HG02852 (cell line): ENCODE data around the gene LY6G6C.

Source experiments
- ATAC-seq: cut with Tn5 transposase; IDR thresholded peaks from one replicate; pipeline ENCODE4 v1.9.1; 2021; ENCODE audit warnings: mild to moderate bottlenecking, moderate library complexity; ENCODE audit not compliant: unreplicated experiment

Gene LY6G6C

DNA sequence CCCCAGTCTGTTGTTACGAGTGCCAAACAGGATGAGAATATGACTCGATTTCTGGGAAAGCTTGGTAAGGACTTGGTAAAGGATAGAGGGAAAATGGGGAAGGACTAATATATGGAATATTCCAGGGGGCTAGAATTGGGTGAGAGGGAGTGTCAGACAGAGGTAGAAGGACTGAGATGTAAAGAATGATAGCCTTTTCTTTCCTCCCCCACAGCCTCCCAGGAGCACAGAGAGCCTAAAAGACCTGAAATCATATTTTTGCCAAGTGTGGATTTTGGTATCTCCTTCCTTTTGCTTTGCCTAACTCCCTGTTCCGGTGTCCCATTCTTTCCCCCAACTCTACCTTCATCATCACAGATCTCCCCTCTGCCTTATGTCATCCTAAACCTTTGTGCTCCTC, 21.3 kb upstream of the LY6G6C start:
- ATAC-seq, result no peak

DNA sequence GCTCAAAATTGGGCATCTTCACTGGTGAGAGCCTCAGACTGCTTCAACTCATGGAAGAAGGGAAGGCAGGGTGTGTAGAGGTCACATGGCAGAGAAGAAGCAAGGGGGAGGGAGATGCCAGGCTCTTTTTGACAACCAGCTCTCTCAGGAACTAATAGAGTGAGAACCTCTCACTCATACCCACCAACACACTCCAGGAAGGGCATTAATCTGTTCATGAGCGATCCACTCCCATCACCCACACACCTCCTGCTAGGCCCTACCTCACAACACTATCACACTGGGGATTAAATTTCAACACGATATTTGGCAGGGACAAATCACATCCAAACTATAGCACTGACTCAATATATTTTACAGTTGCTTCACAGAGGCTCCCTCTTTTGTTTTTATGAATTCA, 20.3 kb upstream of the LY6G6C start:
- ATAC-seq, result no peak

DNA sequence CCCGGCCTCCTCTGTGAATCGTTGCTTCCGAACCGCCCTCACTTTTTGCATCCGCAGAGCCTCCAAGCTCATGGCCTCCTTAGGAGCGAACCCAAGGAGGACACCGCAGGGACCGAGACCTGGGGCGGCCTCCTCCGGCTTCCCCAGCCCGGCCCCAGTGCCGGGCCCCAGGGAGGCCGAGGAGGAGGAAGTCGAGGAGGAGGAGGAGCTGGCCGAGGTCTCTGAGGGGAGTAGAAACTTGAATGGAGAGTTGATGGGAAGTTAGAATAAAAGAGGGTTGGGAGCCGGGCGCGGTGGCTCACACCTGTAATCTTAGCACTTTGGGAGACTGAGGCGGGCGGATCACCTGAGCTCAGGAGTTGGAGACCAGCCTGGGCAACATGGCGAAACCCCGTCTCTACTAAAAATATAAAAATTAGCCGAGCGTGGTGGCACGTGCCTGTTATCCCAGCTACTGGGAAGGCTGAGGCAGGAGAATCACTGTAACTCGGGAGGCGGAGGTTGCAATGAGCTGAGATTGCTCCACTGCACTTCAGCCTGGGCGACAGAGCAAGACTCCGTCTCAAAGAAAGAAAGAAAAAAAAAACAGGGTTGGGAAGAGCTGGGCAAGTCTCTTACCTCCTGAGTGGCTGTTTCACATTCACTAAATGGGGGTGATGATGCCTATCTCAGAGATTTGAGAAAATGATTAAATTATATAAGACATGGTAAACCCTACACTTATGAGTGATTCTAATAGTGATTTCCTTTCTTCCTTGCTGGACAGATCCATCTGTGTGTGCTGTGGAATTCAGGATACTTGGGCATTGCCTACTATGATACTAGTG, 19.1 kb upstream of the LY6G6C start:
- peak; percentile 1 for ATAC-seq

GRCh38 chr6:31739639-31740396, 18.3 kb upstream of the LY6G6C start, which contains the start of gene MSH5:
MSH5 (plus strand) TSS chr6:31740005; CDS start chr6:31740467, 462 bp downstream.
- ATAC-seq, result peak; percentile 72

- ATAC-seq, result no peak
These were observed 16.7 kb upstream of the LY6G6C start for GRCh38 chr6:31737991-31738979.

- no peak for ATAC-seq
These were observed 15.9 kb upstream of the LY6G6C start for GRCh38 chr6:31737315-31737990.

DNA sequence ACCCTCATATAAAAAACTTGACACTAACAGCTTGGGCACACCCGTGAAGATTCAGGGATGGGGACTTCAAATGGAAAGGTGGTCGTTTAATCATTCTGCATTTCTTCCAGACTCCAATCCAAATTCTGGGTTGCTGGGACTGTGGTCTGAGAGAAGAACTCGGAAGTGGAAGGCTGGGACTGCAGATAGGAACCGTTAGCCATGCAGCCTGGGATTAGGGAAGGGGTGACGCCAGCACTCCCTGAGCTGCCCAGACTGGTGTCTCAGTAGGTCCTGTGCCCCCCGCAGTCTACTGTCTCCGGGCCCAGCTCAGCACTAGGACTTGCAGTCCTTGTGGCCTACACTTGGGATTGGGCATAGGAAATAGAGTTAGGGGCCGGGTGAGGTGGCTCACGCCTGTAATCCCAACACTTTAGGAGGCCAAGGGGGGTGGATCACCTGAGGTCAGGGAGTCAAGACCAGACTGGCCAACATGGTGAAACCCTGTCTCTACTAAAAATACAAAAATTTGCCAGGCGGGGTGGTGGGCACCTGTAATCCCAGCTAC, 15.3 kb upstream of the LY6G6C start:
- no peak for ATAC-seq

- ATAC-seq, result no peak
These were observed 14.6 kb upstream of the LY6G6C start, which contains the start of gene CLIC1 for GRCh38 chr6:31736021-31736767. CLIC1 (minus strand) TSS chr6:31736530; CDS start chr6:31736300, 230 bp downstream.

DNA sequence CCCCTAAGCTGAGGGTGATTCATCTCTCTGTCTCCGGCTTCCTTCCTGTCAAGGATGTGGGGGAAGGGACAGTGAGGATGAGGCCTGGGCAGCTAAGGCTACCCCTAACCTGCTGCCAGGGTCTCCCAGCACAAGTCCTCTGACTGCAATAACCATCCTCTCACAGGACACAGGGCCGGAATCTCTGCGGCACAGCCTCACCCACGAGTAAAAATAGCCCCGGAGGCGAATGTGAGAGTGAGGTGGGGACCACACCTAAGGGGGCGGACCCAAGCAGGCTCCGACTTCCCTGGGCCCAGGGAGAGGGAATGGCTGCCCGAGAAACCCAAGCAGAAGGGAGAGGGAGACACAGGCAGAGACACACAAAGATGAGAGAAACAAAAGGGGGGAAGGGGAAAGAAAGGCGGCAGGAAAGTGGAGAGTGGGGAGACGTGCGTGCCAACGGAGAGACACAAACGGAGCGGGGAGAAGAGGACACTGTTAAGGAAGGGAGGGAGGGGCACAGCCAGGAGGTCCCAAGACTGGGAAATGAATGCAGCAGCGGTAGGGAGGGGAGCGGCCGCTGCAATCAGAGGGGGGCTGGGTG, 13.4 kb upstream of the LY6G6C start:
- no peak for ATAC-seq

- no peak for ATAC-seq
These were observed 12.8 kb upstream of the LY6G6C start for GRCh38 chr6:31734247-31734820.

DNA sequence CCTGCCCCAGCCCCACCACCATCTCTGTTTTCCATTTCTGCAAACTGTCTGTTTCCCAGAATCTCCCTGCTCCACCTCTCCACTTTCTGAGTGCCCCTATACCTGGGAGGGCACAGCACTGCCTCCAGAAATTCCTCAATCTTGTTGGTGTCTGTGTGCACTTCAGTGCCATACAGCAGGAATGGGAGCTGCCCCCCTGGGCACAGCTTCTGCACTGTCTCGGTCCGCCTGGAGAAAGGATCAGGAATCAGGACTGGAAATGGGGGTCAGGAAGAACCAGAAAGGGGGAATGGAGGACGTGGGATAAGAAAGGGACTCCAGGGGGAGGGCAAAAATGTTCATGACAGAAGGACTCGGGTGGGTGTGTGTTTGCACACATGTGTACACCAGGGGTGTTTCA, 12.2 kb upstream of the LY6G6C start:
- ATAC-seq, result no peak

DNA sequence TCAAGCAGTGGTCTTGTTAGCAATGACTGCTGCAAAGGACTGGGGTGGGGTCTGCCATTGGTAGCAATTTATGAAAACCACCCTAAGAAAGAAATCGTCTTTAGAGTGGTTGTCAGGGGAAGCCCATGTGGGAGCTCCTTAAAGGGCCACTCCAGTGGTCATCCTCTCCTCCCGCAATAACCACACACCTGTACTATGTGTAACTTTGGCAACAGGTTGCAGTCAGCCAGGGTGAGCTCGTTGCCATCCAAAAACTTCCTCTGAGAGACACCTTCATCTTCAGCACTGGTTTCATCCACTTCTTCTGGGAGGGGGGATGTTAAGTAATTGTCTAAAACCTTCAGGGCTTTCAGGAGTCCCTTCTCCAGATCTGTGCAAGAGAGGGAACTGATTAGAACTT, 10.5 kb upstream of the LY6G6C start:
- ATAC-seq, result no peak

DNA sequence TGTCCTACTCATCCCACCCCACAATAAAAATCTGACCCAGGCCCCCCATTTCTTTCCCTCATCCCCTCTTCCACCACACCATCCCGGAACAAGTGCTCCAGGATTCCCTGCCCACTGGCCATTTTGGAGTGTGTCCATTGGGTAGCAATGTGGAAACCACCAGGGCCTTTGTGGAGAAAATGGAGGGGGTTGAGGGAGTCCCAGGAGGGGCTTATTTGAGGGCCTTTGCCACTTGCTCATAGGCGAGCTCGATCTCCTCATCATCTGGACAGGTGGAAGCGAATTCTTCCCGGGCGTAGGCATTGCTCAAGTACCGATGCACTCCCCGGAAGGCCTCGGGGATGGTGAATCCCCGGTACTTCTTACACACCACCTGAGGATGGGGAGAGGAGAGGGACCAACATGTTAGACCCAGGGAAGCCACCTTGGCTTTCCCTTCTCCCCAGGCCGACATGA, 9.1 kb upstream of the LY6G6C start:
- ATAC-seq, result no peak

DNA sequence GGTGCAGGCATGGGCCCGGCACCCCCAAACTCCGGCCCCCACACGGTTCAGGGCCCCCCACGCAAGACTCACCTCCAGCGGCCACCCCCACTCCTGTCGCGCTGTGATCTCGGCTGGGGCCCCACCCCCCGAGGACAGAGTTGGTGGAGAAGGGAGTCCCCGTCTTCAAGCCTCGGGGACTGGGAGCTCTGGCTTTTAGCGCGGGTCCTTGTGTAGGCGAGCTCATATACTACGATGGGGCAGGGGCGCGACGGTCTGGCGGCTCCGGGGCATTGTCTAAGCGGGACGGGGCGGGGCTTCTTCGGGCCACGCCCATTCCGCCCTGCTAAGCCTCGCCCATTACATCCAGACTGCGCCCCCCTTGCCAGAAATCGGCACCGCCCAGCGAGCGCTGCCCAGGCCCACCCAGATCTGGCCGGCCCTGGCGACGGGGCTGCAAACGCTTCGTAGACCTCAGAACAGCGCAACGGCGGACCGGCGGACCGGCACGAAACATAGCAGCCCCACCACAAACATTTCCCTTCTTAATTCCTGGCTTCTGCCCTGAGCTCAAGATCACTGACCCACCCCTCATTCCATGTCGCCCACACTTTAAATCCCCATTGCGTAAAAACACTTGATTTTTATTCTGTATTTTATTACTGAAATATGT, 8.6 kb upstream of the LY6G6C start:
- peak; percentile 32 for ATAC-seq

GRCh38 chr6:31729515-31729978, 8.0 kb upstream of the LY6G6C start:
- peak; percentile 53 for ATAC-seq

GRCh38 chr6:31728767-31729514, 7.4 kb upstream of the LY6G6C start, which contains the start of gene DDAH2:
DDAH2 (minus strand) TSS chr6:31729299; CDS start chr6:31729161, 138 bp downstream.
- no peak for ATAC-seq
